HG02852 (cell line): ENCODE data around the gene ST3GAL2.

Experiments used
- ATAC-seq: cut with Tn5 transposase; IDR thresholded peaks from one replicate; pipeline ENCODE4 v1.9.1; 2021; ENCODE audit warnings: mild to moderate bottlenecking, moderate library complexity; ENCODE audit not compliant: unreplicated experiment

The ST3GAL2 gene

DNA sequence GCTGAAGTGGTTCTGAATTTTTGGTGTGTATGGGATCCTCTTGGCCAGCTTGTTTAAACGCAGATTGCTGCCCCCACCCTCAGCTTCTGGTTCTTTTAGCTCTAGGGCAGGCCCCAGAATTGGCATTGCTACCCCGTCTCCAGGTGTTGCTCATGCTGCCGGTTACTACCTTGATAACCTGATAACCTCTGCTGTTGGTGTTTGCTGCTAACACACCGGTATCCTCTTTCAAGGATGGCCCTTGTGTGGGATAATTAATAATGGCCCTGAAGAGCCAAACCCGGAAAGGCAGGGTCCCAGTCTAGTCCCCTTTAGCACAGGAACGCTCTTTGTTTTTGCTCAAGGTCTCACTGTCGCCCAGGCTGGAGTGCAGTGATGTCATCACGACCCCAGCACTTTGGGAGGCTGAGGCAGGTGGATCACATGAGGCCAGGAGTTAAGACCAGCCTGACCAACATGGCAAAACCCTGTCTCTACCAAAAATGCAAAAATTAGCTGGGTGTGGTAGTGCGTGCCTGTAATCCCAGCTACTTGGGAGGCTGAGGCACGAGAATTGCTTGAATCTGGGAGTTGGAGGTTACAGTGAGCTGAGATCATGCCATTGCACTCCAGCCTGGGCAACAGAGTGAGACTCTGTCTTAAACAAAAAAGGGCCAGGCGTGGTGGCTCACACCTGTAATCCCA, 1.3 kb upstream of the ST3GAL2 start:
- no peak for ATAC-seq

GRCh38 chr16:70438585-70438968, 323 bp downstream of the ST3GAL2 start:
- peak; percentile 1 for ATAC-seq

DNA sequence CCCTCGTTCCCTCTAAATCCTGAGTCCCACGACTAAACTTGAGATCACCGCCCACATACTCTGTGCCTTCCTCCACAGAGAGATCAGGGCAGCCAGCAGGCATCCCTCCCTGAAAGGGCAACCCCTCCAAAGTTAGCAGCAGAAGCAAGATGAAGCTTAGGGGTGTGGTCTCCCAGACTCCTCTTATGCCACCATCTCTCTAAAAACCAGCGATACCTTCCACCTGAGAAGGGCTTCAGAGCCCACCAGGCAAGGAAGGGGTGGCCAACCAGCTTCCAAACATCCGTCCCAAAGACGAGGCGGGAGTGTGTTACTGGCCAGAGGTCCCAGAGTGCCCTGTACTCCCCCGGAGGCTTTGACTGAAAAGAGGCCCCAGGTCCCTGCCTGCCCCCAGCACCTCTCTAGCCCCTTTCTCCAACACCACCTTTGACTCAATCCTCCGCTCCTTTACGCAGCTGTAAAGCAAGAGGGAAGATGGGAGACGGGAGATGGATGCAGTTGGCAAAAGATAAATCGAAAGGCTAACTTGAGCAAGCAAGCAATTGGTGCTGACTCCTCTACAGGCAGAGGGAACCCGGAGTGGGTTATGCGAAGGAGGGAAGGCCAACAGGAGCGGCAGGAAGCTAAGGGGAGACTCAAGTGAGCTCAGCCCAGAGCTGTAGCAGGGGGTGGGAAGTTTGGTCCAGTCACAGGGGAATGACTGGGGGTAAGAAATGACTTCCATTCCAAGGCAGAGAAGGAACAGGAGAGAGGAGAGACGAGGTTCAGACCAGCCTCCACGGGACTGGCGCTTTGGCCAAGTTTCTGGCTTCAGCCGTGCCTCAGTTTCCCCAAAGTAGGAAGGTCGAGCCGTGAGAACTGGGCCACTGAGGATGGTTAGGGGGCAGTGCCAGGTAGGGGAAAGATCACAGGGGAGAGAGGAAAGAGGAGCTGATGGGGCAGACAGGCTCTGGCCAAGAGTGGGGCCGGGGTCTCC, 1.0 kb downstream of the ST3GAL2 start:
- ATAC-seq, result no peak

DNA sequence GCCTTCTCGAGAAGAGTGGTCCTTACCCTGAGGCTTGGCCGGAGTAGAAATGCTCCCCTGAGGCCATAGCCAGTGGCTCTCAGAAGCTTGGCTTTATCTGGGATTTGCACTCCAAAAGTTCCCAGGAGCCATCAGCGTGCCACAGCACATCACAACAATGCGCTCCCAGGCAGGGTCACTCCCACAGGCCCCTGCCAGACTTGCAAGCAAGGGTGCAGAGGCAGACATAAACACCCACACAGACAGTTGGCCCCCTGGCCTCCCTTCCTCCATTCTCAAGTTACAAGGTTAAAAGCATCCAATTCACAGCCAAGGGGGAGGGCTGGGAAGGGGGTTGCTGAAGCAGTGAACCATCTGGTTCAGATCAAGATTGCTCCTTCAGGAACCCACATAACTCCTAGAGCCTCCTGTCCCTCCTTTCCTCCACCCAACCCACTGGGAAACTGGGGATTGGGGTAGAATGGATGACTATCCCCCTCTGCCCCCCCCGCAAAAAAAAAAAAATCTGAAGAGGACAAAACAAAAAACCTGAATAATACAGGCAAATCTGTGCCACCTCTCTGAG, 1.8 kb downstream of the ST3GAL2 start:
- ATAC-seq, result no peak

DNA sequence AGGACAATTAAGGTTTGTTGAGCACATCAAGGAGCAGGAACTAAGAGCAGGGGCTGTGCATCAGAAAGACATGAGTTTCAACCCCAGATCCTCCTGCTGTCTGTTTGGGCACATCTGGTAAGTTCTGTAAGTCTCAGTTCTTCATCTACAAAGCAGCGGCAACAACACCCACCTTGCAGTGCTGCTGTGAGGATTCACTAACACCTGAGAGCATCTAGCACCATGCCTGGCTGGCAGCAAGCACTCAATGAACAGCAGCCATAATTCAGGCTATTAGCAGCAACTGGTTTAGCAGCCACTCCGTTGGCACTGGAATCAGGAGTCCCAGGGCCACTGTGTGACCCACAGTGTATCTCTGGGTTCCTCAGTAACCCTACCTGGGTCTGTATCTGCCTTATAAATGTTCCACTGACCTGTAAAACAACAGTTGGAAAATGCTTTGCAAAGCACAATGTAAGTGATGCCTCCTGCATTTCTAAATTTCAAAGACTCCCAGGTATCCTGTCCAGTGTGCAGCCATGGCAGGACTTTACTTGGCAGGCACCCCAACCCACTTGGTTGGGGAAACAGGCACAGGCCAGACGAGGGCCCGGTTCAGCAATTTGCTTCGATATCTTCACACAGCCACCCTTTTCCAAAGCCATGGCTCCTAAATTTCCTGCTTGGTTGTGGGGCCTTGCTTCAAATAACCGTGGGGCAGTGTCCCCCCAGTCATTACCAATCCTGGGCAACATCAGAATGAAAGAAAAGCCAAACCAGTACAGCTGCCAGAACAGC, 4.2 kb downstream of the ST3GAL2 start:
- ATAC-seq, result no peak

DNA sequence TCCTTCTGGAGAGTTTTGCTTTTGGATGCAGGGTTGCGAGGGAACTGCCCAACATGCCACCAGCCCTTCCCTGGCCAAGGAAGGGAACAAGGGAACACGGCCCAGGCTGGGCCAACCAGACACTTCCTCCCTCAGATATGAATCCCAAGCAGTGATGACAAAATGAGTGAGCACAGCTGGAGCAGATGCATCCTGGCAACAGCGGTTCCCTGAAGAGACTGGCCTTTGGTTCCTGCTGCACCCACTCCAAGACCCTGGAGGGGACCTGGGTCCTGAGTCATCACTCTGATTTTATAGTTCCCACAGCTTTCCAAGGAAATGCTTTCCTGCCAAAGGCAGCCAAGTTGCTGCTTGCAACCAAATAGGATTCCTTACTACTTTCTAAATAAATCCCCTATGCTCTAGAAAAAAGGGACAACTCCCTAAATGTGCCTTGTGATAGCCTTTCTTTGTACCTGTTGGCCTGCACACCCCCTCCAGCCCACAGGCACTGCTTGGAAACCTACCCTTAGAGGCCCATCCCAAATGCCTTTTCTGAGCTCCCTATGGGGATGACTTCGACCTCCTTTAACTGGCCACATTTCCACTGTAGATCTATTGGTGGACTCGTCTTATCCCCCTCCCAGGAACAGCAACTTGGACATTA, 5.3 kb downstream of the ST3GAL2 start:
- ATAC-seq, result no peak

GRCh38 chr16:70432723-70433457, 6.0 kb downstream of the ST3GAL2 start:
- ATAC-seq, result no peak

- no peak for ATAC-seq
These were observed 6.6 kb downstream of the ST3GAL2 start for GRCh38 chr16:70432356-70432722.

- ATAC-seq, result peak; percentile 55
These were observed 8.0 kb downstream of the ST3GAL2 start for GRCh38 chr16:70430667-70431536.

GRCh38 chr16:70429888-70430666, 8.8 kb downstream of the ST3GAL2 start:
- no peak for ATAC-seq

DNA sequence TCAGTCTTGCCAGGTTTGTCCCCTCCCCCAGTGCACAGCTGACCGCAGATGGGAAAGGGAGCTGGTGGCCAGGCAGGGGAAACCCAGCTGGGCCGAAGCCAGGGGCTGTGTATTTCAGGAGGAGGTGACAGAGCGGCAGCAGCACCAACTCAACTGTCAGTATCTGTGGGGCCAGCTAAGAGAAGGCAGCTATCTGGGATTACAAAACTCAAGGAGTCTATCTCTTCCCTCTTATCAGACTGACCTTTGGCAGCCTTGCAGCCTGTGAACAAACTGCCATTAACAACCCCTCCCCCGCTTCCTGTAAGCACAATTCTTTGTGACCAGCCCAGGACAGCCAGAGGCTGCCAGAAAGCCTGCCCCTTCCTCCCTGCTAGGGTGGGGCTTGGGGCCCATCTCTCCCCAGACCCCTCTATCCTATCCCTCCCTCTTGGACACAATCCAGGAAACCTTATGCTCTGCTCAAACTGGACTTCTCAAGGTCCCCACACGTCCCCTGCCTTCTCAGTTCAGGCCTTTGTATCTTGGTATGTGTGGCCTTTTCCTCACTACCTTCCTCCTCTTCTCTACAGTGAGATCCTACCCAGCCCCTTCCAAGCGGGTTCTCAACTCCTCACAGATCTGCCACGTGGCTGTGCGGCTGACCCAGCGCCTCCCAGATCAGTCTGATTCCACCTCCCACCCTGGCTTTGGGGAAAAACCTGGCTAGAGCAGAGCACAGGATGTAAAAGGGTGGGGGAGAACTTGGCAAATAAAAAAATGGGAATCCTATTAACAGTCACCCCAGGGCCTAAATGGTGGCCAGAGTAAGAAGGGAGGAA, 10.5 kb downstream of the ST3GAL2 start:
- ATAC-seq, result peak; percentile 23

DNA sequence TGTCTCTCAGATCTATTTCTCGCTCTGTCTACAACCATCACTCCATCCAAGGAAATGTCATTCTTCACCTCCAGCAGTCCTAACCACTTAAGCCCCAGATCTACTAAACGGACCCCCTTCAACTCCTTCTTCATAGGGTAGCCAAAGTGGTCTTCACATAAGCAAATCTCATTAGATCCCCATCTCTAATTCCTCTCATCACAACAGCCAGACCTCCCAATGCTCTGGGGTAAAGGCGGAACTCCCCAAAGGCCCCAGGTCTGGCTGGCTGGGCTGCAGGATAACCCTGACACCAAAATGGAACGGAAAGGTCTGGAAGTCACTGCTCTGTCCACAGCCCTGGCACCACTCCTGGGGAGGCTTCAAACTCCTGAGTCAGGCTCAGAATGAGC, 11.1 kb downstream of the ST3GAL2 start:
- ATAC-seq, result no peak

DNA sequence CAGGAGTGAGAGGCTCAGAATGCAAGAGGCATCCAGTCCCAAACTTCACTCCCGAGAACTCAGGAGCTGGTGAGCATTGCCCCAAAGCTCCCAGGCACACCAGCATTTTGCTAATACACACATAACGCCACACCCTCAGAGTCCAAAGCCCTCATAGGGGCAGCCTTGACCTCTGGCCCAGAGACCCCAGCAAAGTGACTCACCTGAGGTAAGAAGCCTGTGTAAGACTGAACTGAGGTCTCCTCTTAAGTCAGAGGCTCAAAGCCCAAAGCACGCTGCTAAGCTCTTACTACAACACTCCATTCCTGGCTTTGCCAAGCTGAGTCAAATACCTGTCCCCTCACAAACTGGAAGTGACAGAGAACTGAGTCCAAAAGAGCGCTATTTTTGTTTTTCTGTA, 16.4 kb downstream of the ST3GAL2 start:
- no peak for ATAC-seq

DNA sequence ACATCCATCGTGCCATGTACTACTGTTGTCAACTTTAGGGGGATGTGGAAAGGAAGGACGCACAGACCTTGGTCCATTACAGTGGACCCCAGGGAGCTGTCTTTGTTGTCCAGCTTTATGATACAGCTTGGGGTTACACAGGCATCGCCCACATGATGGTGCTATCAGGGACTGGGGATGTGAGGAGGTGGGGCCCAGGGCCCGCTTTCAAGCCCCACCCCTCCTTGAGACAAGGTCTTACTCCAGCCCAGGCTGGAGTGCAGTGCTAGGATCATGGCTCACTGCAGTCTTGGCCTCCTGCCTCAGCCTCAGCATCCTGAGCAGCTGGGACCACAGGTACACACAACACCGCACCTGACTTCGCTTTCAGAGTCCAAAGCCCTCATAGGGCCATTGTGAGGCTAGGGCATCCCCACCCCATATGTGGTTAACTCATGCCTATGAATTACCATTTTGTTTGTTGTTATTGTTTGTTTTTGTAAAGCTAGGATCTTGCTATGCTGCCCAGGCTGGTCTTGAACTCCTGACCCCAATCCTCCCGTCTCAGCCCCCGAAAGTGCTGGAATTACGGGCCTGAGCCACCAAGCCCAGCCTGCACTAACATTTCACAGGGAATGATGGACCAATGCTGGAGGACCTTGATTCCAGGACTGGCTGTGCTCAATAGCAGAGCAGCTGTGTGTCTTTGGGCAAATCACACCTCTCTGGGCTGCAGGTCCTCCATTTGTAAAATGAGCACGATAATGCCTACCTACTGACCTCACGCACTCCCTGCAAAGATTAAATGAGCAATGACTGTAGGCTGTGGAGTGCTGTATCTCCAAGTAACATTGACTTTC, 17.2 kb downstream of the ST3GAL2 start:
- no peak for ATAC-seq

GRCh38 chr16:70421014-70421413, 17.9 kb downstream of the ST3GAL2 start:
- ATAC-seq, result no peak
